ENCODE results near the gene GMPPA.

GMPPA gene

DNA sequence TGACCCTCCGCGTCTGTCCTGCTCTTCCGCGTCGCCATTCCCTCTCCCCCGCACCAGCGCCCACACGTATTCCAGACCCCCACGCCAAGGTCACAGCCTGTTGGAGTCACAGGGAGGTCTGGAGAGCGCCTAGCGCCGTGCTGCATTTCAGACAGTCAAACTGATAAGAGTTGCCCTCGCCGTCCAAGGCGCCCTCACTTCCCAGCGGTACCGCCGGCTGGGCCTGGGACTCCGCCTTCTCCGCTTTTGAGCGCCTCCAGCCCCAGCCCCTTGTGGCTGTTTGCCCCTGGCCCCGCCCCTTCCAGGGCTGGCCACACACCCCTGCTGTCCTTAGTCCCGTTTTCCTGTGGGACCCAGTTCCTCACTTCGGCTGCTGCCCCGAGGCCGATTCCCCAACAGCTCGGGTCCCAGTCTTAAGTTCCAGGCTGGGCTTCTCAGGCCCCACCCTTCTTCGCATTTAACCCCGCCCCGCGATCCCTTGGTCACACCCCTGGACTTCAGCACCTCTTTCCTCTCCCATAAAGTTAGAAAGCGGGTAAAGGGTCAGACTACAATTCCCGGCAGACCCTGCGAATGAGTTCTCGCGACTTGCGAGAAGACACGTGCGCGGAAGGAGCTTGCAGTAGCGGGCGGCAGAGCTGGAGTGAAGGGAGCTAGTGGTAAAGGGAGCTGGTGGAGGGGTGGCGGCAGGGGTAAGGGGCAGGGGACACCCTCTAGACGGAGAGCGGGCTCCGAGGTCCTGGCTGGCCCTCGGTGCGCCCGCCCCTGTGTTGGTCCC, at the start of gene GMPPA:
Gene GMPPA (plus strand): TSS at position 612 of the 778 bp plus-strand sequence. CDS start 1,085 bp downstream, outside the sequence.
- peak; percentile 83 for DNase-seq

DNA sequence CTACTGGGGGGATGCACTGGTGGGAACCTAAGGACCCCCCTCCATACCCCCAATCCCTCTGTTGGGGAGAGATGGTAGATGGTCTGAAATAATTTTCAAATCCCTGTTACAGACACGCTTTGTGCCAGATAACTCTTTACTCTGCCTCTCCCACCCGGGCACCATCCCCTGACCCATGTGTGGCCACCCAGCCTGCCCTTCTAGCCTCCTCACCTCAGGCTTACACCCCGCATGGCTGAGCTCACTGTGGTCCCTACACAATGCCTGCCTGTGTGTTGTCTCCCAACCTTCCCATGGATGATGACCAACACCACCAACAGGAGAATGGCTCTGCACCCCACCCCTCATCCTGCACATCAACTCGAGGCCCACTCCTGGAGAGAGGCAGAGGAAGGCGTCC, 49.1 kb upstream of the GMPPA start:
- no peak for DNase-seq

DNA sequence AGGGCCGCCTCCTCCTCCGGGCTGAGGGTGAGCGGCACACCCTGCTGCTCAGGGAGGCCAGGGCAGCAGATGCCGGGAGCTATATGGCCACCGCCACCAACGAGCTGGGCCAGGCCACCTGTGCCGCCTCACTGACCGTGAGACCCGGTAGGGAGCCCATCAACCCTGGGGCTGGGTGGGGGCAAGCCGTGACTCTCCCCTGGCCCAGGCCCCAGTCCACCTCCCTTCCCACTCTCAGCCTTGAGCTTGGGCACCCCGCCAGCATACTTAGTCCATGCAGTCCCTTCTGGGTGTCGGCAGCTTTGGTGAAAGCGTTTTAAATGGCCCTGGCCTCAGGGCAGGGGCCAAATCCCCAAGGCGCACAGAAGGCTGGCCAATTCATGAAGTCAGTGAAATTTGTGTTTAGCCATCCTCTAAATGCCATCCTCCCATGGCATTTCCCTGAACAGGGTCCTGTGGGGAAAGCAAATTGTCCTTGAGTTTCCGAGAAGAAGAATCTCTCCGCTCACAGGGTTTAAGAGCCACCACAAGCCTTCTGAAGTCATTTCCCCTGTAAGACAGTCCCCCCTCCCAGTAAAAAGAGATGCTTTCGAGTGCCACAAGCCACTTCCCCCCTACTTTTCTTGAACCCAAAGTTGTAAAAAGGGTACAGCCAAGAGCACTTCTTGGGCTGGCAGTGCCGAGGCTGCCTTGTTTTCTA, 46.9 kb upstream of the GMPPA start:
- DNase-seq, result no peak

- no peak for DNase-seq
These were observed 46.1 kb upstream of the GMPPA start for GRCh38 chr2:219452361-219453317.

DNA sequence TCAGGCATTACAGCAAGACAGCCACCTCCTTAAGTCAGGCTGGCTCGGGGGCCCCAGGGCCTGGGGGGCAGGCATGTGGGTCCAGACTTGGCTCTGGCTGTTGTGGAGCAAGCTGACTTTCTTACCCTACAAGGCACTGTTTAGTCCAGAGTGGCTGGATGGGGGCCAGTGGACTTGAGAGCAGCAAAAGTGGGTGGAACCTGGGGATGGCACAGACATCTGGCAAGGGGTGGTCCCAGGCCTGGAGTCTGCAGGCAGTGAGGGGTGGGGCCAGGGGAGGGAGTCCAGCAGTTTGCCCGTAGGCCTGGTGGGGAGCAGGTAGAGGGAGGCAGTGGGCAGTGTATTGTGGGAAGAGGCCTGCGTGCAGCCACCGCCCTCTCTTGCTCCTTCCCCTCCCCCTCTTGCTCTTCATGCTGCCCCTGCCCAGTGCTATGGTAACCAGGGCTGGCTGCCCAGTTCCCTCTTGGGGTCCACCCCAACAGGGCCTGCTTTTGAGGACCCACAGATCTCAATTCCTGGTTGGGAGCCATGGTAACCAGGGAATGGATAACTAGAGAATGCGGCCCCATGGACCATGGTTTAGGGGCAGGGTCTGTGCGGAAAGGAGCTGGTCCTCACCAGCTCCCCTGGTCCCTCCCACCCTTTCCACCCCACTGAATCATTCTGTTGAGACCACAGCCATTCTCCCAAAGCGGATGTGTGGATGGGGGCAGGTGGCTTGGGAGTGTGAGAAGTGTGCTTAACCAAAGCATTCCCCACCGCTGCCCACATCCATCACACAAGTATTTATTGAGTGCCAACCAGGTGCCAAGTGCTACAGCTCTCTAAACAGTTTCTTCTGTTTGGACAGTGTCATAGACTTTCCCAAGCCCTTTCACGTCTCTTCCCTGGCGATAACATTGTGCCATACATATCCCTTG, 44.8 kb upstream of the GMPPA start:
- no peak for DNase-seq

- DNase-seq, result no peak
These were observed 43.1 kb upstream of the GMPPA start for GRCh38 chr2:219455581-219455980.

- no peak for DNase-seq
These were observed 40.8 kb upstream of the GMPPA start for GRCh38 chr2:219457784-219458369.

DNA sequence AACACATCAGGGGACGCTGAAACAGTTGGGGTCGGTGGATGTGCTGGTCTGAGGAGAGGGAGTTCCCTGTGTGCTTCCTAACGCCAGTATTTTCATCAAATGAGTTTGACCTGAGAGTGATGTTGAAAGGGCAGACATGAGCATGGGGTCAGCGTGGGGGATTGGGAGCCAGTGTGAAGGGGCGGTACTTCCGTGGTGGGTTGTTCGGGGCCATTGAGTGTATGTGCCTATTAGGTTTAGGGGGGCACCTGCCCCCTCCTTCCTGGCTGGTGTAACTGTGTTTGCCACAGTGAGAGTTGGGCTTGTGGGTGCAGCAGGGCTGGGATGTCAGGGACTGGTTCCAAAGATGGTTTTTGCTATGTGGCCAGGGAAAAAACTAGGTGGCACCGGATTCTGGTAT, 39.7 kb upstream of the GMPPA start:
- no peak for DNase-seq

GRCh38 chr2:219459460-219460311, 39.0 kb upstream of the GMPPA start:
- DNase-seq, result no peak

GRCh38 chr2:219460424-219460926, 38.2 kb upstream of the GMPPA start:
- DNase-seq, result no peak

DNA sequence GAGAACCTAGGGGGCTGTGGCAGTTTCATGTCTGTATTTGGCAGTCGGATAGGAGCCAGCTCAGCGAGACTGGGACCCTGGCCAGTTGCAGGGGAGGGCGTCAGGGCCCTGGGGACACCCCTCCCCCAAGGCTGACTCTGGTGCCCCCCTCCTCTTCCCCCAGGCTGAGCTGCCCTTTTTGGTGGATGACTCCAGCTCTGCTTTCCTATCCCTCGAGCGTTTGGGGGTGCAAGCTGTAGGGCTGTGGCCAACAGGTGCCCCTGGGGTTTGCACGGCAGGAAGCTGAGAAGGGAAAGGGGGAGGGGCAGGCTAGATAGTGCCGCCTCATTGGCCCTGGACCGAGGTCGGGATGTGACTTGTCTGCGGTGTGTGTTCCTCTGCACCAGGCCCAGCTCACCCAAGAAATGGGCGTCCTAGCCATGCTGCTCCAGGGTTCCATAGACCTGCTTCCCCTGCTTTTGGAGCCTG, 37.6 kb upstream of the GMPPA start:
- DNase-seq, result no peak

DNA sequence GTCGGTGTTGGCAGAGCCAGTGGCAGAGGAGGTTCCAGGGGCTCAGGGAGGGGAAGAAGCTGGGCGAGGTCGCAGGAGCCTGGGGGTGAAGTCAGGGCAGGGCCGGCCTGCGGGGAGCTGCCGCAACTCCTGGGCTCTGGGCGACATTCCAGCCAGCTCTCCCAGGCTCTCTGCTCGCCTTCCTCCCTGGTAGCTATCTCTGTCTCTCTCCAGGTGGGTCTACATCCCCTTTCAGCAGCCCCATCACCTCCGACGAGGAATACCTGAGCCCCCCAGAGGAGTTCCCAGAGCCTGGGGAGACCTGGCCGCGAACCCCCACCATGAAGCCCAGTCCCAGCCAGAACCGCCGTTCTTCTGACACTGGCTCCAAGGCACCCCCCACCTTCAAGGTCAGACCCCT, 37.0 kb upstream of the GMPPA start:
- DNase-seq, result no peak

DNA sequence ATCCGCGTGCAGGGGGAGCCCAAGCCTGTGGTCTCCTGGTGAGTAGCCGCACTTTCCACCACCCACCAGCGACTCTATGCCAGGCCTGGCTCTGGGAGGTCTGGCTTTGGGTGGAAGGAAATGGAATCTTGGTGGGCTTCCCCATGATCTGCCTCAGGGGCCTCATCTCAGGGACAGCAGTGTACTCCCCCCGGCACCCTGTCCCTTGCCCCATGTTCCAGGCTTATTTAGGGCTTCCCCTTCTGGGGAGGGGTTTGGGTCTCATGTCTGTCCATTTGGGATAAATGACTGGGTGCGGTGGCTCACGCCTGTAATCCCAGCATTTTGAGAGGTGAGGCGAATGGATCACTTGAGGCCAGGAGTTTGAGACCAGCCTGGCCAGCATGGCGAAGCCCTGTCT, 36.3 kb upstream of the GMPPA start:
- DNase-seq, result no peak

GRCh38 chr2:219464286-219465032, 34.2 kb upstream of the GMPPA start:
- DNase-seq, result no peak

DNA sequence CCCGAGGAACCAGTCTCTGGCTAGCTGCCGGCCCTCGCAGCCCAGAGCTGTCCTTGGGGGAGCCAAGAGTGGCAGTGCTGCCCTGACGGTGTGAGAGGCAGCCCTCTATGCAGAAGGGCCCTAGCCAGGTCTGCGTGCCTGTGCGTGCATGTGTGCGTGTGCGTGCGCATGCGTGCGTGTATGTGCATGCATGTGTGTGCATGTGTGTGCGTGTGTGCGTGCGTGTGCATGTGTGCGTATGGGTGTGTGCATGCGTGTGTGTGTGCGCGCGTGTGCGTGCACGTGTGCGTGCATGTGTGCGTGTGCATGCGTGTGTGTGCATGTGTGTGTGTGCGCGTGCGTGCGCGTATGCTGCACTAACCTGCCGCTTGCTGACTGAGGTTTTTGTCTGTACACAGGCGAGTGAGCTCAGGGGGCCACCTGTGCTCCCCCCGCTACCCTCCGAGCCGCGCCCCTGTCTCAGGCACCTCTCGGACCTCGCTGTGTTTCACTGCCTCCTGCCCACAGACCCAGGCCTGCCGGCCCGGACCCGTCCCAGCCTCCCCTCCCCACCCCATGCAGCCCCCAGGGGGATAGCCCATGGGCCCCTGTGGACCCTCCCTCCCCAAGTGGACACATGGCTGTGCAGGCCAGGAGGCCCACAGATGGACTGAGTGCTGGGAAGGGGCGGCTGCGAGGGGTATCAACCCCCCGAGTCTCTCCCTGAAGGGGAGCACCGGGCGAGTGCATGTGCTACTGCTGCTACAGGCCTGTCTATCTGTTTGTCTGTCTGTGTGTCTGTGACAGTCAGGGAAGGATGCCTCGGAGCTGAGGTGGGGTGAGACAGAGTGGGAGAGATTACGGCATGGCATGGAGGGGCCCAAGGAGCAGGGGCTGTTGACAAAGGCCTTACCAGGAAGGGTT, 32.8 kb upstream of the GMPPA start:
- DNase-seq, result no peak

DNA sequence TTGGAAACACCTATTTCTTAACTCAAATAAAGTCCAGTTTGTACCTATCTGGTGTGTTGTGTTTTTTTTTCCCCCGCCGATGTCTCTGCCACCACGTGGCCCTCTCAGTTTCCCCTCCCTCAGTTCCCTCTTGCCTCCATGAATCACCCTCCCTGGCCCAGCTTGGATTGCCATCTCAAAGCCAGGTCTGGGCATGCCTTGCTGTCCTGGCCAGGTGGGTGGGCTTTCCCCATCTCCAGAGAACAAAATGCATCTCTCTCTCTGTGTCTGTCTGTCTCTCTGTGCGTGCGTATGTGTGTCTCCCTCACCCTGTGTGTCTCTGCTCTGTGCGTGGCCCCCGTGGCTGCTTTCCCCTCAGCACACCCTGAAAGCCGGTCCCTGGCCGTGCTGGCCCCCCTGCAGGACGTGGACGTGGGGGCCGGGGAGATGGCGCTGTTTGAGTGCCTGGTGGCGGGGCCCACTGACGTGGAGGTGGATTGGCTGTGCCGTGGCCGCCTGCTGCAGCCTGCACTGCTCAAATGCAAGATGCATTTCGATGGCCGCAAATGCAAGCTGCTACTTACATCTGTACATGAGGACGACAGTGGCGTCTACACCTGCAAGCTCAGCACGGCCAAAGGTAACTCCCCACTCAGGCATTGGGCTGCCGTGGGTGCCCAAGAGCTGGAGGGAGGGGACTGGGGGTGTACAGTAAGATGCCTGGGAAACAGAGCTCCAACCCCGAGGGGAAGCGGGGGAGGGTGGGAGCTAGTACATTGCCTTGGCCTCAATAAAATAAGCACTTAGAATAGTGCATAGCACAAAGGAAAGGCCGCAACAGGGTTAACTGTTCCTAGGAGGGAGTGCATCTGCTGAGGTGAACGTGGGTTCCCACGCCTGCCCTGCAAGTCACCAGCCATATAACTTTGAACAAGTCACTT, 31.6 kb upstream of the GMPPA start:
- no peak for DNase-seq

GRCh38 chr2:219467736-219468075, 31.0 kb upstream of the GMPPA start:
- DNase-seq, result no peak

Measured in activated CD4-positive, alpha-beta T cell treated with anti-CD3 and anti-CD28 coated beads for 1 hour (primary cell).